ENCODE results near the gene DOCK9.

GRCh38 chr13:98880677-98881076 is 97.2 kb downstream of the DOCK9 start:
- TF ChIP-seq HDAC2 (IDR thresholded peaks at IDR 0.05) = no peak
- no peak for TF ChIP-seq CREB1 (IDR thresholded peaks at IDR 0.05)
- TF ChIP-seq CREB1 (CRISPR knock-in tag; IDR thresholded peaks at IDR 0.05) = no peak
- TF ChIP-seq, protein P1, sequence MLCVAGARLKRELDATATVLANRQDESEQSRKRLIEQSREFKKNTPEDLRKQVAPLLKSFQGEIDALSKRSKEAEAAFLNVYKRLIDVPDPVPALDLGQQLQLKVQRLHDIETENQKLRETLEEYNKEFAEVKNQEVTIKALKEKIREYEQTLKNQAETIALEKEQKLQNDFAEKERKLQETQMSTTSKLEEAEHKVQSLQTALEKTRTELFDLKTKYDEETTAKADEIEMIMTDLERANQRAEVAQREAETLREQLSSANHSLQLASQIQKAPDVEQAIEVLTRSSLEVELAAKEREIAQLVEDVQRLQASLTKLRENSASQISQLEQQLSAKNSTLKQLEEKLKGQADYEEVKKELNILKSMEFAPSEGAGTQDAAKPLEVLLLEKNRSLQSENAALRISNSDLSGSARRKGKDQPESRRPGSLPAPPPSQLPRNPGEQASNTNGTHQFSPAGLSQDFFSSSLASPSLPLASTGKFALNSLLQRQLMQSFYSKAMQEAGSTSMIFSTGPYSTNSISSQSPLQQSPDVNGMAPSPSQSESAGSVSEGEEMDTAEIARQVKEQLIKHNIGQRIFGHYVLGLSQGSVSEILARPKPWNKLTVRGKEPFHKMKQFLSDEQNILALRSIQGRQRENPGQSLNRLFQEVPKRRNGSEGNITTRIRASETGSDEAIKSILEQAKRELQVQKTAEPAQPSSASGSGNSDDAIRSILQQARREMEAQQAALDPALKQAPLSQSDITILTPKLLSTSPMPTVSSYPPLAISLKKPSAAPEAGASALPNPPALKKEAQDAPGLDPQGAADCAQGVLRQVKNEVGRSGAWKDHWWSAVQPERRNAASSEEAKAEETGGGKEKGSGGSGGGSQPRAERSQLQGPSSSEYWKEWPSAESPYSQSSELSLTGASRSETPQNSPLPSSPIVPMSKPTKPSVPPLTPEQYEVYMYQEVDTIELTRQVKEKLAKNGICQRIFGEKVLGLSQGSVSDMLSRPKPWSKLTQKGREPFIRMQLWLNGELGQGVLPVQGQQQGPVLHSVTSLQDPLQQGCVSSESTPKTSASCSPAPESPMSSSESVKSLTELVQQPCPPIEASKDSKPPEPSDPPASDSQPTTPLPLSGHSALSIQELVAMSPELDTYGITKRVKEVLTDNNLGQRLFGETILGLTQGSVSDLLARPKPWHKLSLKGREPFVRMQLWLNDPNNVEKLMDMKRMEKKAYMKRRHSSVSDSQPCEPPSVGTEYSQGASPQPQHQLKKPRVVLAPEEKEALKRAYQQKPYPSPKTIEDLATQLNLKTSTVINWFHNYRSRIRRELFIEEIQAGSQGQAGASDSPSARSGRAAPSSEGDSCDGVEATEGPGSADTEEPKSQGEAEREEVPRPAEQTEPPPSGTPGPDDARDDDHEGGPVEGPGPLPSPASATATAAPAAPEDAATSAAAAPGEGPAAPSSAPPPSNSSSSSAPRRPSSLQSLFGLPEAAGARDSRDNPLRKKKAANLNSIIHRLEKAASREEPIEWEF (CRISPR knock-in tag; IDR thresholded peaks at IDR 0.05) = no peak
- TF ChIP-seq ZNF184 (CRISPR knock-in tag; IDR thresholded peaks at IDR 0.05) = no peak
- no peak for TF ChIP-seq ATF1 (CRISPR knock-in tag; IDR thresholded peaks at IDR 0.05)
- TF ChIP-seq ATF1 (tag; IDR thresholded peaks at IDR 0.05) = no peak

All from K562 (cell line).